MCF 10A (cell line): Measurements from ENCODE around the gene ROR1. TPM values are rescaled to one million over a fixed set of nuclear protein-coding genes. Genes with fewer than 3 reads are reported as not detected.

Source experiments
- BruUV-seq: library from RNA; stranded (reverse); fragments of 400-500 nt; replicated peaks from 2 replicates; lab custom pipeline; 2021; lab: Mats Ljungman, UMichigan
- CTCF ChIA-PET: fragments of 300-600 bp; sonication (Branson Sonifier 250); formaldehyde crosslinking; extraction: SDS; loops from one replicate; lab custom pipeline; 2021; ENCODE audit warnings: antibody characterized with exemption, inconsistent platforms; lab: Yijun Ruan, JAX
- POLR2A ChIA-PET: fragments of 300-600, 350-650 bp; sonication (Branson Sonifier 250); formaldehyde crosslinking; extraction: SDS; loops from one replicate; lab custom pipeline; 2020; ENCODE audit warnings: antibody characterized with exemption, inconsistent platforms; lab: Yijun Ruan, JAX
- DNase-seq: peaks from one replicate; pipeline ENCODE4 v3.0.0-alpha.2; 2018; ENCODE audit not compliant: unreplicated experiment
- H3K27ac Mint-ChIP-seq: one replicate; pipeline ENCODE4 v1.8.0; 2022; ENCODE audit warnings: mild to moderate bottlenecking, low read depth, mixed read lengths; ENCODE audit not compliant: unreplicated experiment
- H3K27me3 Mint-ChIP-seq: one replicate; pipeline ENCODE4 v1.8.0; 2022; ENCODE audit warnings: mixed read lengths; ENCODE audit not compliant: insufficient read depth, unreplicated experiment
- H3K36me3 Mint-ChIP-seq: one replicate; pipeline ENCODE4 v1.8.0; 2022; ENCODE audit warnings: mild to moderate bottlenecking, moderate library complexity, mixed read lengths; ENCODE audit not compliant: insufficient read depth, unreplicated experiment
- H3K4me1 Mint-ChIP-seq: one replicate; pipeline ENCODE4 v1.8.0; 2022; ENCODE audit warnings: mixed read lengths; ENCODE audit not compliant: insufficient read depth, unreplicated experiment
- H3K4me3 Mint-ChIP-seq: one replicate; pipeline ENCODE4 v1.8.0; 2022; ENCODE audit warnings: mild to moderate bottlenecking, moderate library complexity, mixed read lengths; ENCODE audit not compliant: unreplicated experiment
- H3K9me3 Mint-ChIP-seq: one replicate; pipeline ENCODE4 v1.8.0; 2022; ENCODE audit warnings: mixed read lengths; ENCODE audit not compliant: unreplicated experiment
- intact Hi-C: fragments of 100-400 bp; cut with micrococcal nuclease; formaldehyde crosslinking; loops from 2 replicates; pipeline ENCODE4 v1.14.1; 2022
- total RNA-seq: library from RNA; stranded (reverse); gene quantifications from 2 replicates; pipeline ENCODE4 v1.2.3, GENCODE V29; 2022
- TF ChIP-seq, protein P1 (sequence below): fragments of 200-600 bp; IDR thresholded peaks from one replicate; pipeline ENCODE4 v1.8.0; 2022; ENCODE audit warnings: antibody characterized with exemption, mild to moderate bottlenecking; ENCODE audit not compliant: unreplicated experiment

The ROR1 gene
- total RNA-seq, 1 experiment from 2014 or later: 4.6 TPM

DNA sequence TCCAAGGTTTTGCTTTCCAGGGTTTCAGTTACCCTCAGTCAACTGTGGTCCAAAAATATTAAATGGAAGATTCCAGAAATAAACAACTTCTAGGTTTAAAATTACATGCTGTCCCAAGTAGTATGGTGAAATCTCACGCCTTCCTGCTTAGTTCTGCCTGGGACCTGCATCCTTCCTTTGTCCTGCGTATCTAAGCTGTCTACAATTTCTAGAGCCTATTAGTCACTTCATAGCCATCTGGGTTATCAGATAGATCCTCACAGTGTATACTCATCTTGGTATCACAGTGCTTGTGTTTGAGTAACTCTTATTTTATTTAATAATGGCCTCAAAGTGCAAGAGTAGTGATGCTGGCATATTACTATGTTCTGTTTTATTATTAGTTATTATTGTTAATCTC lies 157.7 kb downstream of the ROR1 start:
- Mint-ChIP-seq H3K27me3 (no peaks in the 10 kb centered on the region), H3K9me3 (no peaks in the 10 kb centered on the region), H3K27ac (no peak overlapping the region), H3K4me3 (no peak overlapping the region), H3K36me3 (peaks cover 4% of the 10 kb centered on the region), H3K4me1 (peaks cover 6% of the 10 kb centered on the region)
- ChIA-PET CTCF (interaction anchor here (1.5 kb wide), 1 partner anchor 10 kb away, joined by 4 read pairs; no protein-coding TSS in a partner anchor), POLR2A (no interaction called here)
- TF ChIP-seq, protein P1, sequence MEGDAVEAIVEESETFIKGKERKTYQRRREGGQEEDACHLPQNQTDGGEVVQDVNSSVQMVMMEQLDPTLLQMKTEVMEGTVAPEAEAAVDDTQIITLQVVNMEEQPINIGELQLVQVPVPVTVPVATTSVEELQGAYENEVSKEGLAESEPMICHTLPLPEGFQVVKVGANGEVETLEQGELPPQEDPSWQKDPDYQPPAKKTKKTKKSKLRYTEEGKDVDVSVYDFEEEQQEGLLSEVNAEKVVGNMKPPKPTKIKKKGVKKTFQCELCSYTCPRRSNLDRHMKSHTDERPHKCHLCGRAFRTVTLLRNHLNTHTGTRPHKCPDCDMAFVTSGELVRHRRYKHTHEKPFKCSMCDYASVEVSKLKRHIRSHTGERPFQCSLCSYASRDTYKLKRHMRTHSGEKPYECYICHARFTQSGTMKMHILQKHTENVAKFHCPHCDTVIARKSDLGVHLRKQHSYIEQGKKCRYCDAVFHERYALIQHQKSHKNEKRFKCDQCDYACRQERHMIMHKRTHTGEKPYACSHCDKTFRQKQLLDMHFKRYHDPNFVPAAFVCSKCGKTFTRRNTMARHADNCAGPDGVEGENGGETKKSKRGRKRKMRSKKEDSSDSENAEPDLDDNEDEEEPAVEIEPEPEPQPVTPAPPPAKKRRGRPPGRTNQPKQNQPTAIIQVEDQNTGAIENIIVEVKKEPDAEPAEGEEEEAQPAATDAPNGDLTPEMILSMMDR: no peak
- no TSS peak for BruUV-seq
- DNase-seq: no peak
- intact Hi-C loops: no loop called here

DNA sequence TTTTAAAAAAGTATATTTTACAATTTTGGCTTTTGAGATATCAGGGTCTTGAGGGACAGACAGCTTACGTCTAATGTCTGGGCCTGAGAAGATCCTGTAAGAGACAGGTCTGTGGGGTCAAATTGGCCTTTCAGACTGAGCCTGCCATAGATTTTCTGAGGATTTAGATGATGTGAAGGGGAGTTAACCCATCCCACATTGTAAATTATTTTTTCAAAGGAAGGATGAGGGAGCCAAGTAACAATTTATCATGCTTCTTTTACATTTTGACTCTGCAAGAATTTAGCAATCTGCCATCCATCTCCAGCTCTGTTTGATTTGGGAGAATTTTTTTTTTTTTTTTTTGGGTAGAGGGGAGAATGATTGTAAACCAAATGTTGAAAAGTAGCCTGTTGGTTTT lies 160.9 kb downstream of the ROR1 start:
- H3K9me3 Mint-ChIP-seq: no peaks in the 10 kb centered on the region
- no peak for DNase-seq
- no peaks in the 10 kb centered on the region for H3K27me3 Mint-ChIP-seq
- H3K4me1 Mint-ChIP-seq: peaks cover 6% of the 10 kb centered on the region
- BruUV-seq: no TSS peak
- H3K36me3 Mint-ChIP-seq: peaks cover 4% of the 10 kb centered on the region
- CTCF ChIA-PET: interaction anchor here (0.6 to 3.8 kb wide), 22 partner anchors 11 to 243 kb away, joined by 3 to 60 read pairs (median 3); no protein-coding TSS in a partner anchor
- TF ChIP-seq, protein P1: no peak
- POLR2A ChIA-PET: interaction anchor here (0.8 to 1.6 kb wide), 4 partner anchors 56 to 307 kb away, joined by 3 to 7 read pairs (median 4); no protein-coding TSS in a partner anchor
- H3K27ac Mint-ChIP-seq: no peak overlapping the region
- H3K4me3 Mint-ChIP-seq: no peak overlapping the region
- intact Hi-C loops: loop anchor here (1.0 to 5.0 kb wide), 4 partner anchors 157 to 308 kb away; no protein-coding TSS in a partner anchor

DNA sequence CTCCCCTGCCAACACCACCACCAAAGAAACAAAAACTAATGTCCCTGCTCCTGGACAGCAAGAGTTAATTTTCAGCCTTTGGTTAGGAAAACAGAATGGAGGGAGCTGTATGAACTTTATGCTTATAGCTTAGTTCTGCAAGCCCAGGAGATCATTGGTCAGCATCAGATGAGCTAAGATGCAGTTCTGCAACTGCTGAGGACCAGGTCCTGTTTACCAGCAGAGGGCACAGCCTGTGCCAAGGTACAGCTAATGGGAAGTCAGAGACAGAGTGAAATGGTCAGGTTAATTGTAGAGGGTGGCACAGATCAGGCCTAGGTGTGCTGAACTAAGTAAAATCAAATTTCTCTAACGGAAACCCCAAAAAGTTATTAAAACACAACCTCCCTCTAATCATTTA lies 161.3 kb downstream of the ROR1 start:
- peaks cover 4% of the 10 kb centered on the region for H3K36me3 Mint-ChIP-seq
- BruUV-seq: no TSS peak
- ChIA-PET POLR2A (interaction anchor here (0.8 to 1.6 kb wide), 5 partner anchors 56 to 306 kb away, joined by 3 to 7 read pairs (median 4); no protein-coding TSS in a partner anchor), CTCF (interaction anchor here (0.6 to 3.8 kb wide), 26 partner anchors 11 to 244 kb away, joined by 3 to 60 read pairs (median 4); no protein-coding TSS in a partner anchor)
- TF ChIP-seq, protein P1: peak; percentile 36
- H3K4me1 Mint-ChIP-seq: peaks cover 6% of the 10 kb centered on the region
- peak; percentile 53 for DNase-seq
- intact Hi-C loops: loop anchor here (1.0 to 5.0 kb wide), 4 partner anchors 158 to 307 kb away; no protein-coding TSS in a partner anchor
- no peaks in the 10 kb centered on the region for H3K9me3 Mint-ChIP-seq
- H3K27ac Mint-ChIP-seq: no peak overlapping the region
- no peaks in the 10 kb centered on the region for H3K27me3 Mint-ChIP-seq
- H3K4me3 Mint-ChIP-seq: no peak overlapping the region

DNA sequence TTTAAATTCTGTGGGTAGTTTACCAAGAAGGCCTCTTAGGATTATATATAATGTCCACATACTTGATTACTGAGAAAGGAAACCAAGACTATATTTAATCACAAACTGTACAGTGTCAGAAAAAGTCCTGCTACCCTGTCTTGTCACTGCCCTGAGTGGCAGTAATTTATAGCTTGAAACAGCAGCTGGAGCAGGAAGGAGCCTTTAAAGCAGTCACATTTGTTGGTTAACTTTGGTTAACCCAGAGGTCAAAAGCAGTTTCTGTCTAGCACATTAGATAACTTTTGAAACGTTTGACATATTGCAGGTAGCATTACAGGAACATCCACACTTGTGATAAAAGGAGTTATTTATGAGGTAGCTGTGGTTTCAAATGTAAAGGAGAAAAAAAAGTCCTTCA lies 161.7 kb downstream of the ROR1 start:
- intact Hi-C loops: loop anchor here (1.0 to 5.0 kb wide), 4 partner anchors 158 to 307 kb away; no protein-coding TSS in a partner anchor
- no peaks in the 10 kb centered on the region for H3K27me3 Mint-ChIP-seq
- TF ChIP-seq, protein P1: no peak

More for the DNA sequence above, 161.7 kb downstream of the ROR1 start:
- ChIA-PET POLR2A (interaction anchor here (0.8 to 1.6 kb wide), 5 partner anchors 55 to 306 kb away, joined by 3 to 7 read pairs (median 4); no protein-coding TSS in a partner anchor), CTCF (interaction anchor here (0.5 to 3.8 kb wide), 23 partner anchors 12 to 281 kb away, joined by 3 to 60 read pairs (median 4); no protein-coding TSS in a partner anchor)
- H3K27ac Mint-ChIP-seq: no peak overlapping the region
- H3K4me3 Mint-ChIP-seq: no peak overlapping the region
- H3K36me3 Mint-ChIP-seq: no peaks in the 10 kb centered on the region
- no TSS peak for BruUV-seq
- no peak for DNase-seq
- H3K4me1 Mint-ChIP-seq: peaks cover 6% of the 10 kb centered on the region
- H3K9me3 Mint-ChIP-seq: no peaks in the 10 kb centered on the region
